WTC11 (cell line): ENCODE measurements around the gene STK32B.

ENCODE experiments used
- ATF6 ChIP-seq: sonication (generic); formaldehyde crosslinking; IDR thresholded peaks from 2 replicates; pipeline ENCODE4 v1.8.1; 2023; ENCODE audit warnings: mild to moderate bottlenecking, missing genetic modification reagents
- CTCF ChIP-seq: fragments of 200-600 bp; IDR thresholded peaks from 2 replicates; pipeline ENCODE4 v1.8.0; 2022; ENCODE audit warnings: antibody characterized with exemption
- FOXK1 ChIP-seq: sonication (generic); formaldehyde crosslinking; IDR thresholded peaks from 2 replicates; pipeline ENCODE4 v1.8.0; 2022; ENCODE audit warnings: mild to moderate bottlenecking, moderate library complexity, missing genetic modification reagents
- IRF2 ChIP-seq: sonication (generic); formaldehyde crosslinking; IDR thresholded peaks from 2 replicates; pipeline ENCODE4 v1.8.0; 2022; ENCODE audit warnings: low read depth, missing genetic modification reagents, borderline replicate concordance
- JAZF1 ChIP-seq: fragments of 250-450 bp; sonication (Bioruptor Pico); IDR thresholded peaks from 2 replicates; pipeline ENCODE4 v1.9.0; 2021; ENCODE audit warnings: moderate library complexity, mild to moderate bottlenecking, inconsistent platforms
- MAX ChIP-seq: sonication (generic); formaldehyde crosslinking; IDR thresholded peaks from 2 replicates; pipeline ENCODE4 v1.8.0; 2022; ENCODE audit warnings: mild to moderate bottlenecking, missing genetic modification reagents
- NFE2L1 ChIP-seq: sonication (generic); formaldehyde crosslinking; IDR thresholded peaks from 2 replicates; pipeline ENCODE4 v1.8.1; 2023; ENCODE audit warnings: missing genetic modification reagents
- NFYB ChIP-seq: sonication (generic); formaldehyde crosslinking; conservative IDR thresholded peaks from 2 replicates; pipeline ENCODE4 v1.8.0; 2022; ENCODE audit warnings: low read depth, missing genetic modification reagents
- SP1 ChIP-seq: sonication (generic); formaldehyde crosslinking; conservative IDR thresholded peaks from 2 replicates; pipeline ENCODE4 v1.8.1; 2022; ENCODE audit warnings: missing genetic modification reagents
- TEAD1 ChIP-seq: sonication (generic); formaldehyde crosslinking; IDR thresholded peaks from 2 replicates; pipeline ENCODE4 v1.8.0; 2022; ENCODE audit warnings: mild to moderate bottlenecking, missing genetic modification reagents
- USF2 ChIP-seq: sonication (generic); formaldehyde crosslinking; IDR thresholded peaks from 2 replicates; pipeline ENCODE4 v1.8.1; 2023; ENCODE audit warnings: mild to moderate bottlenecking, missing genetic modification reagents, moderate library complexity
- ZBTB21 ChIP-seq: sonication (generic); formaldehyde crosslinking; IDR thresholded peaks from 2 replicates; pipeline ENCODE4 v1.8.1; 2023; ENCODE audit warnings: mild to moderate bottlenecking, missing genetic modification reagents, borderline replicate concordance
- ZNF121 ChIP-seq: sonication (generic); formaldehyde crosslinking; IDR thresholded peaks from 2 replicates; pipeline ENCODE4 v1.8.0; 2023; ENCODE audit warnings: missing genetic modification reagents

- no peak for TF ChIP-seq CTCF
- TF ChIP-seq SP1, result no peak
- TF ChIP-seq TEAD1, result no peak
- no peak for TF ChIP-seq ZBTB21 (CRISPR knock-in tag)
- TF ChIP-seq FOXK1 (CRISPR knock-in tag), result no peak
- no peak for TF ChIP-seq IRF2
- TF ChIP-seq NFYB (CRISPR knock-in tag), result no peak
- no peak for TF ChIP-seq ZNF121 (CRISPR knock-in tag)
- TF ChIP-seq NFE2L1 (CRISPR knock-in tag), result no peak
- TF ChIP-seq USF2 (CRISPR knock-in tag), result no peak
- TF ChIP-seq ATF6 (CRISPR knock-in tag), result no peak
- TF ChIP-seq JAZF1 (CRISPR knock-in tag), result no peak
- no peak for TF ChIP-seq MAX (CRISPR knock-in tag)
Measured at GRCh38 chr4:5034206-5034605, 17.1 kb upstream of the STK32B start.
